Parathyroid adenoma (tissue), 2 donors: ENCODE measurements around the gene PPP2R5C.
"Not testable (repeated sequence)": the region's sequence is repeated elsewhere in the genome, so short reads cannot be mapped to it uniquely, and the experiment has no call there.

Source experiments
- H2AFZ ChIP-seq: fragments of 300-600 bp; sonication (generic); one replicate; pipeline ENCODE4 v1.7.0; 2017; ENCODE audit warnings: antibody characterized with exemption, mild to moderate bottlenecking
- H3K27ac ChIP-seq: fragments of 300-600 bp; sonication (generic); one replicate; pipeline ENCODE4 v1.7.0; 2017
- H3K27me3 ChIP-seq: fragments of 300-600 bp; sonication (generic); one replicate; pipeline ENCODE4 v1.7.0; 2017; ENCODE audit warnings: low read length; ENCODE audit not compliant: control insufficient read depth, insufficient read depth
- H3K36me3 ChIP-seq: fragments of 300-600 bp; sonication (generic); one replicate; pipeline ENCODE4 v1.7.0; 2017; ENCODE audit warnings: low read length; ENCODE audit not compliant: control insufficient read depth, insufficient read depth
- H3K4me1 ChIP-seq: fragments of 300-600 bp; sonication (generic); one replicate; pipeline ENCODE4 v1.7.0; 2017; ENCODE audit warnings: control low read depth
- H3K4me2 ChIP-seq: fragments of 300-600 bp; sonication (generic); one replicate; pipeline ENCODE4 v1.7.0; 2017; ENCODE audit warnings: low read length
- H3K4me3 ChIP-seq: fragments of 300-600 bp; sonication (generic); one replicate; pipeline ENCODE4 v1.7.0; 2017; ENCODE audit warnings: low read depth, low read length
- H3K79me2 ChIP-seq: fragments of 300-600 bp; sonication (generic); one replicate; pipeline ENCODE4 v1.7.0; 2017; ENCODE audit warnings: control low read depth
- H3K9ac ChIP-seq: fragments of 300-600 bp; sonication (generic); one replicate; pipeline ENCODE4 v1.7.0; 2017; ENCODE audit warnings: mild to moderate bottlenecking
- H3K9me3 ChIP-seq: fragments of 300-600 bp; sonication (generic); one replicate; pipeline ENCODE4 v1.7.0; 2017; ENCODE audit warnings: low read length; ENCODE audit not compliant: control insufficient read depth
- TF ChIP-seq, protein P1 (sequence below): fragments of 300-600 bp; sonication (generic); IDR thresholded peaks from one replicate; pipeline ENCODE4 v1.7.0; 2017; ENCODE audit warnings: antibody characterized with exemption, mild to moderate bottlenecking
- donor health status: primary hyperparathyroidism.

Gene PPP2R5C

DNA sequence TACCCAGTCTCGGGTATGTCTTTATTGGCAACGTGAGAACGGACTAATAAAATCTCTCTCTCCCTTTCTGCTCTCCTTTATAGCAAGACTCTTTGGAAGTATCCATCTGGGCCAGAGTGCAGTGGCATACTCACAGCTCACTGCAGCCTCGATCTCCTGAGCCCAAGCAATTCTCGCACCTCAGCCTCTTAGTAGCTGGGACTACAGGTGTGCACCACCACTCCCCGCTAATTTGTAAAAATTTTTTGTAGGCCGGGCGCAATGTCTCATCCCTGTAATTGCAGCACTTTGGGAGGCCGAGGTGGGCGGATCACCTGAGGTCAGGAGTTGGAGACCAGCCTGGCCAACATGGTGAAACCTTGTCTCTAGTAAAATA lies 33.2 kb upstream of the PPP2R5C start:
- Histone ChIP-seq H3K27me3 (no peaks in the 10 kb centered on the region), H2AFZ (no peak overlapping the region), H3K4me2 (no peak overlapping the region), H3K36me3 (no peaks in the 10 kb centered on the region), H3K9me3 (no peaks in the 10 kb centered on the region), H3K4me3 (no peak overlapping the region), H3K9ac (no peak overlapping the region), H3K4me1 (peaks cover 2% of the 10 kb centered on the region), H3K27ac (no peak overlapping the region), H3K79me2 (no peaks in the 10 kb centered on the region)
- TF ChIP-seq, protein P1, sequence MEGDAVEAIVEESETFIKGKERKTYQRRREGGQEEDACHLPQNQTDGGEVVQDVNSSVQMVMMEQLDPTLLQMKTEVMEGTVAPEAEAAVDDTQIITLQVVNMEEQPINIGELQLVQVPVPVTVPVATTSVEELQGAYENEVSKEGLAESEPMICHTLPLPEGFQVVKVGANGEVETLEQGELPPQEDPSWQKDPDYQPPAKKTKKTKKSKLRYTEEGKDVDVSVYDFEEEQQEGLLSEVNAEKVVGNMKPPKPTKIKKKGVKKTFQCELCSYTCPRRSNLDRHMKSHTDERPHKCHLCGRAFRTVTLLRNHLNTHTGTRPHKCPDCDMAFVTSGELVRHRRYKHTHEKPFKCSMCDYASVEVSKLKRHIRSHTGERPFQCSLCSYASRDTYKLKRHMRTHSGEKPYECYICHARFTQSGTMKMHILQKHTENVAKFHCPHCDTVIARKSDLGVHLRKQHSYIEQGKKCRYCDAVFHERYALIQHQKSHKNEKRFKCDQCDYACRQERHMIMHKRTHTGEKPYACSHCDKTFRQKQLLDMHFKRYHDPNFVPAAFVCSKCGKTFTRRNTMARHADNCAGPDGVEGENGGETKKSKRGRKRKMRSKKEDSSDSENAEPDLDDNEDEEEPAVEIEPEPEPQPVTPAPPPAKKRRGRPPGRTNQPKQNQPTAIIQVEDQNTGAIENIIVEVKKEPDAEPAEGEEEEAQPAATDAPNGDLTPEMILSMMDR: no peak

DNA sequence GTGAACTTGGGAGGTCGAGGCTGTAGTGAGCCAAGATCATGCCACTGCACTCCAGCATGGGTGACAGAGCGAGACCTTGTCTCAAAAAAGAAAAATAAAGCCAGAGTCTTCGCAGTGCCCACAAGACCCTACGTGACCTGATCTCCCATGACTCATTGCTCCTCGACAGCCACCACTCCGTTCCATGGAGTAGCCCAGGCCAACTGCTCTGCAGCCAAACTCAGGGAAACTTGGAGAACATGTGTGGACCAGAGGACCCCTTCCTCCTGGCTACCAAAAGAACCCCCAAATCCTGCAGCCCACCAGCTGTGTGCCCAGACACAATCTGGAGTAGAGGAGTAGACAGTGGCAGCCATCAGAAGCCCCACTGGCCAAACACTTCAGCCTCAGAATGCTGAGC lies 32.1 kb upstream of the PPP2R5C start:
- Histone ChIP-seq H3K27me3 (no peaks in the 10 kb centered on the region), H3K4me3 (no peak overlapping the region), H3K27ac (no peak overlapping the region), H3K36me3 (no peaks in the 10 kb centered on the region), H3K4me1 (peaks cover 2% of the 10 kb centered on the region), H2AFZ (no peak overlapping the region), H3K9ac (no peak overlapping the region), H3K9me3 (no peaks in the 10 kb centered on the region), H3K4me2 (no peak overlapping the region), H3K79me2 (no peaks in the 10 kb centered on the region)
- TF ChIP-seq, protein P1: no peak

DNA sequence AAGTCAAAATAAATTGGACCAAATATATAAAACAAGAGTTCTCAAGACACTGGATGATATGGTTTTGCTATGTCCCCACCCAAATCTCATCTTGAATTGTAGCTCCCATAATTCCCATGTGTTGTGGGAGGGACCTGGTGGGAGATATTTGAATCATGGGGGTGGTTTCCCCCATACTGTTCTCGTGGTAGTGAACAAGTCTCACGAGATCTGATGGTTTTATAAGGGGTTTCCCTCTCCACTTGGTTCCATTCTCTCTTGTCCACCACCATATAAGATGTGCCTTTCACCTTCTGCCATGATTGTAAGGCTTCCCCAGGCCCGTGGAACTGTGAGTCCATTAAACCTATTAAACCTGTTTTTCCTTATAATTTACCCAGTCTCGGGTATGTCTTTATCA lies 31.4 kb upstream of the PPP2R5C start:
- H3K4me2 ChIP-seq, H2AFZ ChIP-seq, H3K27me3 ChIP-seq, H3K9ac ChIP-seq, H3K27ac ChIP-seq, H3K4me1 ChIP-seq, H3K36me3 ChIP-seq, H3K79me2 ChIP-seq, H3K9me3 ChIP-seq, H3K4me3 ChIP-seq: not testable (repeated sequence)

DNA sequence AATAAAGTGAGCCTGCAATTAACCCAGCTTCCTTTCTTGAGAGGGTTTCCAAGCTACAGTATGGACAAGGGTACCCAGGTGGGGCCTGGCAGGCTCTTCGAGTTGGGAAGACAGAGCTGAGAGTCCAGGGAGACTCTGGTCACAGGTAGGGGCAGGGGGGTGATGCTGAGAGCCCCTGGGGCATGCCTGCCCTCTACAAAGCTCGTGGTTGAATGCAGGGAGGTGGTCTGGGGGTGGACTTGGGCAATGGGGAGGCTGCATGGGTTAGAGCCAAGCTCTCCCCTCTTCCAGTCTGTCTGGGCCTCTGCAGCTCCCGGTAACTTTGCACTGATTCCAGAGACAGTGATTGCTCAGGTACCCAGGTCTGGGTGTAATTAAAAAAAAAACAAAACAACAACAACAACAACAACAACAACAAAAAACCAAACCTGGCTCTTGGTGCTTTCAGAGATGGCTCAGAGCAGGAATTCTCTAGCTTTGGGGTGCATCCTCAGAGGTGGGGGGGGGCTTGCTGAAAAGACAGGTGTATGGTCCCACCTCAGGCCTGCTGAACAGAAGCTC lies 30.8 kb upstream of the PPP2R5C start:
- no peak overlapping the region for H3K4me2 ChIP-seq
- no peak overlapping the region for H3K27ac ChIP-seq
- H3K27me3 ChIP-seq: no peaks in the 10 kb centered on the region
- no peaks in the 10 kb centered on the region for H3K9me3 ChIP-seq
- H3K4me3 ChIP-seq: no peak overlapping the region
- H3K36me3 ChIP-seq: no peaks in the 10 kb centered on the region
- no peak overlapping the region for H3K9ac ChIP-seq
- H2AFZ ChIP-seq: no peak overlapping the region
- H3K79me2 ChIP-seq: no peaks in the 10 kb centered on the region
- TF ChIP-seq, protein P1: no peak
- H3K4me1 ChIP-seq: peaks cover 2% of the 10 kb centered on the region

DNA sequence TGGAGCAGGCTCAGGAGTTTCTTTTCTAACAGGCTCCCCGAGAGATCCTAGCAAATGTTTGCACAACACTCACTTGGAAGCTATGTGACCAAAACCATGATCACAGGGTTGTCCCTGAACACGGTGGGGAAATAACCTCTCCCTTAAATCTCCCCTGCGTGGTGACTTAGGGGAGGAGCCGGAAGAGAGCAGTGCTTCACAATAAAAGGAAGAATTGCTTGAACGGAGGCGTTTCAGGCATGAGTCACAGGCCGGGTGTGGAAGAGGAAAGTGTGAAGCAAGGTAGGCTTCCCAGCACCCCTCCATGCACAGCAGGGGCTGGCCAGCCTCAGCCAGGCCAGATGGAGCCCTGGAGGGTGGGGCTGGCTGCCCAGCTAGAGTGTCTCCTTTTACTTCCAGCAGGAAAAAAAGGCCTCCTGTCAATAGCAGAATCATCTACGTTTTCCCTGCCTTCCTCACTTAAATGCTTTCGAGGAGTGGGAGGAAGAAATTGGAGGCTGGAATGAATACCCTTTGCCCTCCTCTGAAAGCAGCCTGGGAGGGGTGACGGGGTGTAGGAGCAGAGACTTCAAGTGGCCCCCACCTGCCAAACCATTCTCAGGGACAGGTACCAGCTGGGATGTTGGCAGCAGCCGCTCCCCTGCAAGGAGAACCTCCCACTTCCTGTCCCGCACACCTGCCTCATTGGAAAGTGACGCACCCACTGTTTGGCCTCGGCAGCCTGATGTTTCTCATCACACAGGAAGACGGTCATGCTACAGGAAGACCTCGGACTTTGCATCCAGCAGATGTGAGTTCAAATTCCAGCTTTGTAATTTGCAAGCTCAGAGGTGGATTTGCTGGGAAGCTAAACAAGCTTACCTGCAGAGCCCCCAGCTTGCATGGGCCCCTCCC lies 30.1 kb upstream of the PPP2R5C start:
- H3K79me2 ChIP-seq: no peaks in the 10 kb centered on the region
- TF ChIP-seq, protein P1: no peak
- H3K36me3 ChIP-seq: no peaks in the 10 kb centered on the region
- H3K4me1 ChIP-seq: peaks cover 2% of the 10 kb centered on the region
- peak overlapping the region; percentile 77 for H2AFZ ChIP-seq
- no peak overlapping the region for H3K4me3 ChIP-seq
- H3K4me2 ChIP-seq: no peak overlapping the region
- H3K27ac ChIP-seq: no peak overlapping the region
- no peak overlapping the region for H3K9ac ChIP-seq
- no peaks in the 10 kb centered on the region for H3K27me3 ChIP-seq
- no peaks in the 10 kb centered on the region for H3K9me3 ChIP-seq
